Measurements from ENCODE around the gene DLEC1. TPM values are rescaled to one million over a fixed set of nuclear protein-coding genes. Genes with fewer than 3 reads are reported as not detected.
A peak's percentile ranks its signal among the peaks of the same experiment; 100 is the strongest.
"Not testable (repeated sequence)": the region's sequence is repeated elsewhere in the genome, so short reads cannot be mapped to it uniquely, and the experiment has no call there.

The DLEC1 gene
- total and polyA plus RNA-seq, 5 donors from 2014 or later: 0.09 to 4.9 (median 0.64) TPM

GRCh38 chr3:38084334-38085310 lies 45.6 kb downstream of the DLEC1 start:
- H3K9me3 Mint-ChIP-seq: peaks cover 4 to 7% (median 5%) of the 10 kb centered on the region in 7 donors
- peak overlapping the region; percentile 71 to 93 (median 89) for H3K27ac Mint-ChIP-seq
- DNase-seq: peak; percentile 28 to 49 (median 32)
- H3K4me1 Mint-ChIP-seq: peaks cover 0 to 7% (median 0%) of the 10 kb centered on the region in 4 donors
- no peak overlapping the region for H3K27ac ChIP-seq (ENCODE audit: insufficient read depth, low read length, poor library complexity, severe bottlenecking)
- peak; percentile 33 to 68 for ATAC-seq (ENCODE audit: low read depth in 2 of 2)
- no peaks in the 10 kb centered on the region for H3K36me3 ChIP-seq (ENCODE audit: control insufficient read depth, insufficient read depth, low read length)
- peaks cover 0 to 6% of the 10 kb centered on the region in 2 experiments for H3K9me3 ChIP-seq (ENCODE audit: control insufficient read depth in 2 of 2, low read length in 2 of 2)
- H3K27me3 Mint-ChIP-seq: no peaks in the 10 kb centered on the region
- H3K4me1 ChIP-seq (ENCODE audit: control insufficient read depth, insufficient read depth, low read length, poor library complexity, severe bottlenecking): no peaks in the 10 kb centered on the region
- H3K36me3 Mint-ChIP-seq: peaks cover 10% of the 10 kb centered on the region
- H3K4me3 Mint-ChIP-seq: peak overlapping the region in 3 of 4 donors; percentile 14 to 71 (median 24)
- no peaks in the 10 kb centered on the region for H3K27me3 ChIP-seq (ENCODE audit: control insufficient read depth, insufficient read depth, low read length)
- H3K4me3 ChIP-seq (ENCODE audit: low read depth, low read length): no peak overlapping the region

DNA sequence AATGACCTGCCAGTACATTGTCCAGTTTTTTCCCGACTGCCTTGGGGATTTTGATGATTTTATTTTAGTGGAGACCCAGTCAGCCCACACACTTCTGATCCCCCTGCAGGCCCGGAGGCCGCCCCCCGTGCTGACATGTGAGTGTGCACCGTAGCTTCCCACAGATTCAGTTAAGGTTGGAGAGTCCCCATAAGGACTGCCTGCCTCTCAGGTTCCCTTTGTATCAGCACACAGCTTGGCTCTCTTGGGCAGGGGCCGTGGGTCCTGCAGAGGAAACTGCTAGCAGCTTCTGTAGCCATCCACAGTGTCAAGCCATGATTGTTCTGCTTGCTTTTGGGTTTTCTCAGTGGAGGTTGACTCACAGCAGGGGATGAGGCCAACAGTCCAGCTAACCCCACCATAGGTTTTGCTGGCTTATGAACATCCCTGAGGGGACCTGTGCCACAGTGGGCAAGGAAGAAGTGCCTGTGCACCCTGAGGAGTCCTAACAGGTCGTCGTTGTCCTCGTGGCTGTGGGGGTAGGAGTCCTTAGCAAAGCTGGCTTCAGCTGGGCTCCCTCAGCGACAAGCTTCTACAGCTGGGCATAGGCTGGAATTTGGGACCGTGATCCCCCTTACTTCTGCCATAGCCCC lies 46.4 kb downstream of the DLEC1 start:
- ATAC-seq (ENCODE audit: low read depth in 2 of 2): peak in 1 of 2 donors; percentile 32
- peaks cover 0 to 5% (median 0%) of the 10 kb centered on the region in 4 donors for H3K4me1 Mint-ChIP-seq
- peak overlapping the region in 2 of 4 donors; percentile 6 to 15 for H3K4me3 Mint-ChIP-seq
- peaks cover 0 to 6% of the 10 kb centered on the region in 2 experiments for H3K9me3 ChIP-seq (ENCODE audit: control insufficient read depth in 2 of 2, low read length in 2 of 2)
- H3K27me3 ChIP-seq (ENCODE audit: control insufficient read depth, insufficient read depth, low read length): no peaks in the 10 kb centered on the region
- H3K27ac Mint-ChIP-seq: peak overlapping the region in 2 of 3 donors; percentile 75 to 93
- no peaks in the 10 kb centered on the region for H3K36me3 ChIP-seq (ENCODE audit: control insufficient read depth, insufficient read depth, low read length)
- DNase-seq: no peak
- H3K27ac ChIP-seq (ENCODE audit: insufficient read depth, low read length, poor library complexity, severe bottlenecking): no peak overlapping the region
- H3K27me3 Mint-ChIP-seq: no peaks in the 10 kb centered on the region
- H3K4me1 ChIP-seq (ENCODE audit: control insufficient read depth, insufficient read depth, low read length, poor library complexity, severe bottlenecking): no peaks in the 10 kb centered on the region
- peaks cover 10% of the 10 kb centered on the region for H3K36me3 Mint-ChIP-seq
- peaks cover 4 to 7% (median 5%) of the 10 kb centered on the region in 7 donors for H3K9me3 Mint-ChIP-seq
- H3K4me3 ChIP-seq (ENCODE audit: low read depth, low read length): no peak overlapping the region

- DNase-seq (no peak), ATAC-seq (ENCODE audit: low read depth in 2 of 2) (peak in 1 of 2 donors; percentile 14)
- Mint-ChIP-seq H3K27me3 (no peaks in the 10 kb centered on the region), H3K36me3 (peaks cover 10% of the 10 kb centered on the region), H3K4me1 (peaks cover 0 to 4% (median 0%) of the 10 kb centered on the region in 4 donors), H3K4me3 (no peak overlapping the region), H3K9me3 (peaks cover 4 to 6% (median 5%) of the 10 kb centered on the region in 7 donors), H3K27ac (no peak overlapping the region)
- H3K9me3 ChIP-seq (ENCODE audit: control insufficient read depth in 2 of 2, low read length in 2 of 2): peaks cover 0 to 6% of the 10 kb centered on the region in 2 experiments
- H3K4me3 ChIP-seq (ENCODE audit: low read depth, low read length): no peak overlapping the region
- H3K36me3 ChIP-seq (ENCODE audit: control insufficient read depth, insufficient read depth, low read length): no peaks in the 10 kb centered on the region
- H3K27me3 ChIP-seq (ENCODE audit: control insufficient read depth, insufficient read depth, low read length): no peaks in the 10 kb centered on the region
- H3K27ac ChIP-seq (ENCODE audit: insufficient read depth, low read length, poor library complexity, severe bottlenecking): no peak overlapping the region
- no peaks in the 10 kb centered on the region for H3K4me1 ChIP-seq (ENCODE audit: control insufficient read depth, insufficient read depth, low read length, poor library complexity, severe bottlenecking)
These were observed 46.9 kb downstream of the DLEC1 start for GRCh38 chr3:38085943-38086324.

DNA sequence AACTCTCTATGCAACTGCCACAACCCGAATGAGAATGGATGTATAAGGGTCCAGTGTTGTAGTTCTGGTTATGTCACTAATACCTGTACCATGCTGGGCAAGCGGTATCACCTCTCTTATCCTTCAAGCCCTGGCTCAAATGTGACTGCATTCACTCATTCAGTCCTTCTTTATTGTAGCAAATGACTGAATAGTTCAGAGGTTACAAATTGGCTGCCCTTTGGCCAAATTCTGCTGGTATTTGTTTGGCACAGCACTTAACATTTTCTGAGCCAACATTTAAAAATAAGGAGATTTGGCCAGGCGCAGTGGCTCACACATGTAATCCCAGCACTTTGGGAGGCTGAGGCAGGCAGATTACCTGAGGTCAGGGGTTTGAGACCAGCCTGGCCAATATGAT lies 47.5 kb downstream of the DLEC1 start:
- Mint-ChIP-seq H3K4me3 (no peak overlapping the region), H3K4me1 (peaks cover 0 to 4% (median 0%) of the 10 kb centered on the region in 4 donors), H3K27ac (no peak overlapping the region), H3K27me3 (no peaks in the 10 kb centered on the region), H3K36me3 (peaks cover 10% of the 10 kb centered on the region), H3K9me3 (peaks cover 4 to 7% (median 5%) of the 10 kb centered on the region in 7 donors)
- H3K27me3 ChIP-seq (ENCODE audit: control insufficient read depth, insufficient read depth, low read length): no peaks in the 10 kb centered on the region
- no peak for ATAC-seq (ENCODE audit: low read depth in 2 of 2)
- DNase-seq: no peak
- H3K4me1 ChIP-seq (ENCODE audit: control insufficient read depth, insufficient read depth, low read length, poor library complexity, severe bottlenecking): no peaks in the 10 kb centered on the region
- peaks cover 0 to 6% of the 10 kb centered on the region in 2 experiments for H3K9me3 ChIP-seq (ENCODE audit: control insufficient read depth in 2 of 2, low read length in 2 of 2)
- no peak overlapping the region for H3K4me3 ChIP-seq (ENCODE audit: low read depth, low read length)
- H3K36me3 ChIP-seq (ENCODE audit: control insufficient read depth, insufficient read depth, low read length): no peaks in the 10 kb centered on the region
- H3K27ac ChIP-seq (ENCODE audit: insufficient read depth, low read length, poor library complexity, severe bottlenecking): no peak overlapping the region

- not testable (repeated sequence) for H3K4me1 ChIP-seq (ENCODE audit: control insufficient read depth, insufficient read depth, low read length, poor library complexity, severe bottlenecking); H3K4me3 Mint-ChIP-seq; H3K4me3 ChIP-seq (ENCODE audit: low read depth, low read length); H3K9me3 ChIP-seq (ENCODE audit: control insufficient read depth in 2 of 2, low read length in 2 of 2); H3K27me3 ChIP-seq (ENCODE audit: control insufficient read depth, insufficient read depth, low read length); H3K27ac ChIP-seq (ENCODE audit: insufficient read depth, low read length, poor library complexity, severe bottlenecking); H3K36me3 ChIP-seq (ENCODE audit: control insufficient read depth, insufficient read depth, low read length); H3K4me1 Mint-ChIP-seq; ATAC-seq (ENCODE audit: low read depth in 2 of 2); H3K27me3 Mint-ChIP-seq; H3K9me3 Mint-ChIP-seq; DNase-seq; H3K27ac Mint-ChIP-seq
- H3K36me3 Mint-ChIP-seq: peaks cover 10% of the 10 kb centered on the region
These were observed 48.3 kb downstream of the DLEC1 start for GRCh38 chr3:38087278-38087677.

DNA sequence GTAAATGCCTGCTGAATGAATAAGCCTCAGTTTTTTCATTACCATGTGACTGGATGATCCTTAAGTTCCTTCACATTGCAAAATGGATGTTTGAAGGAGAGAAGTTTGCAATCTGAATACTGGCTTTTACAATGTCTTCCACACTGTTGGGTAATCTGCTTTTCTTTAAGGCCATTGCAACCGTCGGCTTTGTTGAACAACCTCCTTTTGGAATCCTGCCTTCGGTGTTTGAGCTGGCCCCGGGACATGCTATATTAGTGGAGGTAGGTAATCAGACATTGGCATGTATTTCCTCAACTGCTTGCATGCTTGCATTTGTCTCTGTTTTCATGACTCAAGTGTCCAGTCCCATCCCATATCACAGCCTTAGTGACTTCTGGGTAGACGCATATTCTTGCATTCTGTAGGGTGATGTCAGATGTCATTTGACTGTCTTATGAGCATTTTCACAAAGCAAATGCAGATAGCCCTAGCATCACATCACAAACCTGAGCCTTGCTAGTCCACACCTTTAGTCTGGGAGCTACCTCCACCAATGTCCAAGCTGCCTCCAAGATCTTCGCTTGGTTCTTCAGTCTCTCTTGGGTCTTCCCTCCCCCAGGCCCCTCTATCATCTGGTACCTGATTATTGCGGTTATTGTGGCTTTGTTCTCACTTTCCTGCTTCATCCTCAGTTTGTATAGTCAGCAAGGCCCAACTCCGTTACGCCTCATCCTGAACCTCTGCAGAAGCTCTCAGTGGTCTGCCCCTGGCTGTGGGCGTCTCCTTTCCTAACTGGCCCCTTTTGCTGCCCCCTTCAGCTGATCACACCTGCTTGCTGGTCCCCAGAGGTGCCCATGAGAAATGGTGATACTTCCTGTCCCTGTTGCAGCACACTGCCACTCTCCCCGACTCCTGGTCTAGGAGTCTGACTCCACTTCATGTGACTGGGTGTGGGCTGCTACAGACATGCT lies 49.4 kb downstream of the DLEC1 start:
- Histone ChIP-seq H3K36me3 (ENCODE audit: control insufficient read depth, insufficient read depth, low read length) (no peaks in the 10 kb centered on the region), H3K27ac (ENCODE audit: insufficient read depth, low read length, poor library complexity, severe bottlenecking) (no peak overlapping the region), H3K9me3 (ENCODE audit: control insufficient read depth in 2 of 2, low read length in 2 of 2) (peaks cover 0 to 6% of the 10 kb centered on the region in 2 experiments), H3K4me3 (ENCODE audit: low read depth, low read length) (no peak overlapping the region), H3K27me3 (ENCODE audit: control insufficient read depth, insufficient read depth, low read length) (no peaks in the 10 kb centered on the region), H3K4me1 (ENCODE audit: control insufficient read depth, insufficient read depth, low read length, poor library complexity, severe bottlenecking) (no peaks in the 10 kb centered on the region)
- no peak for ATAC-seq (ENCODE audit: low read depth in 2 of 2)
- Mint-ChIP-seq H3K9me3 (peaks cover 4 to 7% (median 5%) of the 10 kb centered on the region in 7 donors), H3K27ac (peak overlapping the region in 2 of 3 donors; percentile 74 to 87), H3K4me3 (no peak overlapping the region), H3K4me1 (peaks cover 0 to 4% (median 0%) of the 10 kb centered on the region in 4 donors), H3K36me3 (peaks cover 10% of the 10 kb centered on the region), H3K27me3 (no peaks in the 10 kb centered on the region)
- DNase-seq: no peak

DNA sequence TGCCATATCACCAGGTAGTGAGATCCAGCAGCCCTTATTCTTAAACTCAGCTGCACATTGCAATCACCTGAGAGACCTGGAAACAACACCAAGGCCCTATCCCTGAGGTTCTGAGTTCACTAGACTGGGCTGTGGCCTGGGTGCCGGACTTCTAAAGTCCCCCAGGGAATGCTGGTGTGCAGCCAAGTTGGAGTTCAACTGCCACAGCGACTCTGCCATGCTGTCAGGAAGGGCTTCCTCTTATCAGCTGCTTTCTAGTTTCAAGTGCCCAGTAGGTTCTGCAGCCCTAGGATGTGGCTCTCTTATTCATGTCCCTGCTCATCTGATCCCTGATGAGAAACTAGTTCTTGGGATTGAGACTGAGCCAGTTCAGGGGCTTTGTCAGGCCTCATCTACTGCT lies 50.2 kb downstream of the DLEC1 start:
- no peak for ATAC-seq (ENCODE audit: low read depth in 2 of 2)
- Histone ChIP-seq H3K4me1 (ENCODE audit: control insufficient read depth, insufficient read depth, low read length, poor library complexity, severe bottlenecking) (no peaks in the 10 kb centered on the region), H3K9me3 (ENCODE audit: control insufficient read depth in 2 of 2, low read length in 2 of 2) (peaks cover 0 to 4% of the 10 kb centered on the region in 2 experiments), H3K36me3 (ENCODE audit: control insufficient read depth, insufficient read depth, low read length) (no peaks in the 10 kb centered on the region), H3K27me3 (ENCODE audit: control insufficient read depth, insufficient read depth, low read length) (no peaks in the 10 kb centered on the region), H3K4me3 (ENCODE audit: low read depth, low read length) (no peak overlapping the region), H3K27ac (ENCODE audit: insufficient read depth, low read length, poor library complexity, severe bottlenecking) (no peak overlapping the region)
- peaks cover 0 to under 1% (median 0%) of the 10 kb centered on the region in 4 donors for H3K4me1 Mint-ChIP-seq
- H3K27me3 Mint-ChIP-seq: no peaks in the 10 kb centered on the region
- no peak overlapping the region for H3K4me3 Mint-ChIP-seq
- peaks cover 12% of the 10 kb centered on the region for H3K36me3 Mint-ChIP-seq
- DNase-seq: no peak
- H3K9me3 Mint-ChIP-seq: peaks cover 1 to 5% (median 3%) of the 10 kb centered on the region in 7 donors
- peak overlapping the region in 1 of 3 donors; percentile 74 for H3K27ac Mint-ChIP-seq
